NK-92 treated with Interleukin-12 subunit alpha and Interleukin-12 subunit beta, amount 100 ng/mL, for 24 hours (cell line): Measurements from ENCODE around the gene SLC16A5.
"Not testable (repeated sequence)": the region's sequence is repeated elsewhere in the genome, so short reads cannot be mapped to it uniquely, and the experiment has no call there.

Experiments
- DNase-seq: peaks from one replicate; lab custom pipeline; 2025; lab: John Stamatoyannopoulos, UW

Gene SLC16A5

DNA sequence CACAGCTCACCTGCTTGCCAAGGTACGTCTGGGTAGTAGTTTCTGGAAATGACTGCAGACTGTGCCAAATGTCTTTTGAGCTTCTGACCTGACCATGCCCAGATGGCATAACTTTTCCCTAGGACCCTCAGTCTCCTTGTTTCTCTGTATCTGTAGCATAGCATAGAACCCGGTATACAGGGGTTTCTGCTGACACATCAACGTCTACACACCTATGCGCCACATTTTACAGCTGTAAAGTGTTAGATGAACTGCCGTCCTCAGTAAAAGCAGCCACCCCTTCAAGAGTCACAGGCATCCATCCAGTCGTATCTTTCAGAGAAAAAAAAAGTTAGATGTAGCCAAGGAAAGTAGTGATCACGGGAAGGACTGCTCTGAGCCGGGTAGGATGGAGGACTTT, 23.3 kb upstream of the SLC16A5 start:
- DNase-seq: no peak

DNA sequence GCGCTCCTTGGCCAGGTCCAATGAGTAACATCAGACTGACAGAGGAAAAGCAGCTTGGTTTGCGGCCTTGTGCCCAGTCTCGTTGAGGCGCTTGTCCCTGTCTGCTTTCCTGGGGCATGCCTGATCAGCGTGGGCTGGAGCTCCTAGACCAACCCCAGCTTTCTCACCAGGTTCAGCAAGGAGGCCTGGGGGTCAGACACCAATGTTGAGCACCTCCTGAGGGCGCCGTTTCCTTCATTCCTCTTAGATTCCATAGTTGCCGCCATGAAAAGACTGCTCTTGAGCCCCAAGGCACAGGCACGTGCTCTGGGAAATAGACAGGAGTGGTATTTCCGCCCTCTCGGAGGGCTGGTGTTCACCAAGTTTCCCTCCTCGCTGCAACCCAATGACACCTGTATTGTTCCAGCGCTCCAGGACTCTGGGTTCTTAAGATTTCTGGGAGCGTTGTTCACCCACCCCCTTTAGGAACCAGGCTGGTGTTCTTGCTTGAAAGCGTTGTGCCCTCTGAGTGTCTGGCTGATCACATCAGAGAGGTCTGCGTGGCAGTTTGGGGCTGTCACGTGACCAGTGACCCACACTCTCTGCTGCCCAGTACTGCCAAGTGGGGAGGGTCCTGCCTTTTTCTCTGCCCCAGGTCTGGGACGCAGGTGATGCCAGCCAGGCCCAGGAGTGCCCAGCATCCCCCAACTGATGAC, 22.7 kb upstream of the SLC16A5 start:
- DNase-seq: no peak

DNA sequence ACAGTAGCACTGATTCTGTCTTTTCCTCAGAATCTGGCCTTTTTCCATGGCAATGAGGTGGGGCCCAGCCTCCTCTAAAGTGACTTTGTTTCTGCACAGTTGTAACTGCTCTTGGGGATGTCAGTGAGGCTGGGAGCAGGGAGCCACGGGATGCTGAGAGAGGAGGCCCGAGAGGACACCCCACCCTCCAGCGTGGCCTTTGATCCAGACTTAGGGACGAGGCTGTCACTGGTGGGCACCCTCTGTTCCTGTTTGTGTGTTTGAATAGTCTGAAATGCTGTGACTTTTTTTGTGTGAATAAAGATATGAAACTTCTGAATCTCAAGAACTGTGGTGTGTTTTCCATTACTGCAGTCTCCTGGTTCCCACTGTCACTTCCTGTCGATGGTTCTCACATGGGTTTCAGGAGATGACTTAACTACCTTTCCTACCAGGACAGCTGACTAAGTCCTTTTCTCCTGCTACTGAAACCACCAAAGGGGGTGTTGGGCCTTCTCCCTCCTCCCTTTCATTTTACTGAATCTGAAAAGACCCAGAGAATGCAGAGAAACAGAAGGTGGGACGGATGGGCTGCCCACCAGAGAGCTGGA, 22.1 kb upstream of the SLC16A5 start:
- DNase-seq: no peak

DNA sequence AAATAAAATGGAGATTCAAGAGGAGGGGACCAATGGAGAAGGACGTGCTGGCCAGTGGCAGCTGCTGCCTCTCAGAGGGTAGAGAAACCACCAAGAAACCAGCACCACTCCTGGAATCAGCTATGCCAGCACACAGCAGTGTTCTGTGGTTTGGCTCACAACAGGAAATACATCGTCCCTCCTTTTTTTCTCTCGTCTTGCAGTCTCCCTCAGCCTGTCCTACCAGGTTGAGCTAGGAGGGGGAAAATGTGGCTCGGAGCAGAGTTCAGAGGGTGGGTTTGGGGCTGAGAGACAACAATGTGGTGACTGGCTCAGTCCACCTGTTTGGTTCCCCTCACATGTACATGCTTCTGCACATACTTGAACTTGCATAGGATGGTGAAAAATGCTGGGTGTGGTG, 19.9 kb upstream of the SLC16A5 start:
- DNase-seq: no peak

DNA sequence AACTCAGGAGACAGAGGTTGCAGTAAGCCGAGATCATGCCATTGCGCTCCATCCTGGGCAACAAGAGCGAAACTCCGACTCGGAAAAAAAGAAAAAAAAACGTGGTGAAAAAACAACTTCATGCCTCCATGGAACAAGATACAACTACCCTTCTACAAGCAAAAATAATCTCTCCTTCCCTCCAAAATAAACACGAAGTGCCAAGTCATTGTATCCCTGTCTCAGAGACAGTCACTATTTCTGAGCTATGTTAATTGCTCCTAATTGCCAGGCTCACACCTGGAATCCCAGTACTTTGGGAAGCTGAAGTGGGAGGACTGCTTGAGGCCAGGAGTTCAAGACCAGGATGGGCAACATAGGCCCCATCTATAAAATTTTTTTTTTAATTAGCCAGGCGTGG, 19.0 kb upstream of the SLC16A5 start:
- DNase-seq: no peak

DNA sequence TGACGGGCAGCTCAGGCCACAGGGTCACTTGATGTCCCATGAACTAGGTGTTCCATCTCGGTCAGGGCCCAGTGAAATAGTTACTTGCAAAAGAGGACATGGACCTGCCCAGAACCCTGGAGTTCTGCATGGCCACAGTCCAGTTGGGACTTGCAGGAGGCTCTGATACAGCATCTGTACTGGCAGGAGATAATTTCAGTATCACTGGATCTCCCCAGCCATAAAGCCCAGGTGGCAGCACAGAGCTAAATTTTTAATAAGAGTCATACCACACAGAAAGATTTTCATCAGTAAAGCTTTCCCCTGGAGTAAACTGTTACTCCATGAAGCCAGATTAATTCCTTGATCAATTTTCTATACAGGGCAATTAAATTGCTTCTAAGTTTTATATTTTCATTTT, 18.0 kb upstream of the SLC16A5 start:
- DNase-seq: no peak

DNA sequence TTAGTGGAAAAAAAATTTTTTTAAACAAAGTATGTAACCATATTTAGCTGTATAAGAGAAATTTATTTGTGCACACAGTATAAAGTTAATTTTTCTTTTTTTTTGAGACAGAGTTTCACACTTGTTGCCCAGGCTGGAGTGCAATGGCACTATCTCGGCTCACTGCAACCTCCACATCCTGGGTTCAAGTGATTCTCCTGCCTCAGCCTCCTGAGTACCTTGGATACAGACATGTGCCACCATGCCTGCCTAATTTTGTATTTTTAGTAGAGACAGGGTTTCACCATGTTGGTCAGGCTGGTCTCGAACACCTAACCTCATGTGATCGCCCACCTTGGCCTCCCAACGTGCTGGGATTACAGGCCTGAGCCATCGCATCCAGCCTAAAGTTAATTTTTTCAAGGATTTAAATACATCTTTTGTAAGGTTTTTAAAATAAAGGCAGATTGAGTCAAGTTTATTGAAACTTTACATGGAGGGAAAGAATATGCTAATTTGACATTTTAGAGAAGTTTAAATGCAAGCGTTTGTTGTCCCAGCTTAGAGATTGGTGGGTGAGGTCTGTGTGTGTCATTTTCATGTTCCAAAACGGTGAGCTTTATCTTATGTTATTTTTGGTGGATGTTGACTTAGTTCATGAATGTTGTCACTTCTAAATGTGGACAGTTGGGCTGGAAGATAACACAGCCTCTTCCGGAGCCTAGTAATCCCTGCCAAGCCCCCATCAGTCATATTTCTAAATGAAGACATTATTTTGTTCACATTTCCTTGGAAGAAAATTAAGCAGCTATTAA, 16.1 kb upstream of the SLC16A5 start:
- not testable (repeated sequence) for DNase-seq

DNA sequence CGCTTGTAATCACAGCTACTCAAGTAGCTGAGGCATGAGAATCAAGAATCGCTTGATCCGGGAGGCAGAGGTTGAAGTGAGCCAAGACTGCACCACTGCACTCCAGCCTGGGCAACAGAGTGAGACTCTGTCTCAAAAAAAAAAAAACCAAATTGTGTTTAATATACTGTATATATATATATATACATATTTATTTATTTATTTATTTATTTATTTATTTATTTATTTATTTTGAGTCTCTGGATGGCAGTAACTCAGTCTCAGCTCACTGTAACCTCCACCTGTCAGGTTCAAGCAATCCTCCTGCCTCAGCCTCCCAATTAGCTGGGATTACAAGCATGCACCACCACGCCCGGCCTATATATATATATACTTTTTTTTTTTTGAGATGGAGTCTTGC, 14.8 kb upstream of the SLC16A5 start:
- not testable (repeated sequence) for DNase-seq

DNA sequence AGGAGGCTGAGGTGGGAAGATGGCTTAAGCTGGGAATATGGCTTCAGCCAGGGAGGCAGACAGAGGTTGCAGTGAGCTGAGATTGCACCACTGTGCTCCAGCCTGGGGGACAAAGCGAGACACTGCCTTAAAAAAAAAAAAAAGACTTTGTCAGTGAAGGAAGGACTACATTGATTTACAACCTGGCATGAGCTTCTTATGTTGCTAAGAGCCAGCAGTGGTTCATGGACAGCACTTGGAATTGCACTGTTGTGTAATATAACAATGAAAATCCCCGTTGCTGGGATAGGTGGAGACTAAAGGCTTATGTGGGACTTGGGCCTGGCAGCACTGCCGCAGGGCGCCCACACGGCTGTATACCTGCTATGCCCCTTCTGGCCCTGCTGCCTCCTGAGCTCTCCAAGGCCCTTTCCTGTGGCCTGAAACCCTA, 14.1 kb upstream of the SLC16A5 start:
- no peak for DNase-seq

DNA sequence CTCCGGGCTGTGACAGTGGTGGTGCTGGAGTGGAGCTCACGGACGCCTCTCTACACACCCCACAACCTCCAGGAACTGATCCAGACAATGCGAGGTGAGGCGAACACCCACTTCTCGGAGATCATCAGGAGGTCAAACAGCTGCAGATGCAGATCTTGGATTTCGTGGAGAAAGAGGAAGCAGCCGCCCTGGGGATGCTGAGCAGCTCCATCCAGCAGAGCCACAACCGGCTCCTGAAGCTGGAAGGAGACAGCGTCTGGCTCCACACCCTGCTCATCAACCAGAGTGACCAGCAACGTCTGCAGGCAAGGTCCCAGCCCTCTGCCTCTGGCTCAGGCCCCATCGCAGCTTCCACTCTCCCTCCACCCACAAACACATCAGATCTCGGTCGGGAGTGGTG, 13.2 kb upstream of the SLC16A5 start:
- DNase-seq: no peak

DNA sequence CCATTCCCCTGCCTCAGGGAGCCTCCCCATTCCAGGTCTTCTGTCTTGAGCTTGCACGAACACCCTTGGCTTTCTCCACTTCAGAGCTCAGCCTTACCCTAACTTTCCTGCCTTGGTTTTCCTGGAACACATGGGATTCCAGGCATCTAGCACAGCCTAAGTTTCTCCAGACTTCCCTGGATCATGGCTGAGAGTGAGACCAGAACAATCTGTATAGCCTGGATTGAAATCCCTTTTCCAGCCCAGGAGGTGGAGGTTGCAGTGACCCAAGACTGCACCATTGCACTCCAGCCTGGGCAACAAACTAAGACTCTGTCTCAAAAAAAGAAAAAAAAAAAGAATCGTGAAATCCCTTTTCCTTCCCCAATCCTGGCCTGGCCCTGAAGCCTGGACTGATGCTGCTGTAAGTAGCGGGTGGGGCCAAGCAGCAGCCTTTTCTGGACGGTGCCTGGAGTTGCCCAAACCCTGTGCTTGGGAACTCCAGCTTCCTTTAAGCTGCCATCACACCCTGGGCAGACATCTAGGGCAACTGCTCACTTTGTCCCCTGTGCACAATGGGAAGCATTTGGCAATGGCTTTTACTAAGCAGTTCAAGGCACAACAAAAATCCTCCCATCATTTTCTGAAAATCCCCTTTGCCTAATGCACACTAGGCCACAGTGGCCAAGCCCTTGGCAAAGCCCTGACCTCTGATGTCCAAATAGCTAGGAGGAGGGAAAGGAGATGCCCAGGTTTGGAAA, 12.0 kb upstream of the SLC16A5 start:
- DNase-seq: no peak

DNA sequence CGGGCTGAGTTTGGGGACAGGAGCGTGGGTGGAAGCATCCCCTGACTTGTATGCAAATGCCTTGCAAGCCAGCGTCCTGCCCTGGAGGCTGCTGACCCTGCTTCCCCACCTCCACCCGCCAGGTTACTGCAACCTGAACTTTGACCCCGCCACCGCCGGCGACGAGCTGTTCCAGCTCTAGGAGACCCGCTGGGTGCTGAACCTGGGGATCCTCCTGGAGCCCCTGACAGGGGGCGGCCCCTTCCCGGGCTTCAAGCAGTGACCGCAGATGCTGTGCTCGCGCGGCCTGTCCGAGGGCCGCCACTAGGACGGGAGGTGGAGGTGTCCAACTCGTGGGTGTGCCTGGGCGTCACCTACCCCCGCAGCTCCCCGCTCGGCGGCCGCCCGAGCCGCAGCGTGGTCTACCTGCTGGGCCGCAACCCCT, 10.7 kb upstream of the SLC16A5 start:
- no peak for DNase-seq

DNA sequence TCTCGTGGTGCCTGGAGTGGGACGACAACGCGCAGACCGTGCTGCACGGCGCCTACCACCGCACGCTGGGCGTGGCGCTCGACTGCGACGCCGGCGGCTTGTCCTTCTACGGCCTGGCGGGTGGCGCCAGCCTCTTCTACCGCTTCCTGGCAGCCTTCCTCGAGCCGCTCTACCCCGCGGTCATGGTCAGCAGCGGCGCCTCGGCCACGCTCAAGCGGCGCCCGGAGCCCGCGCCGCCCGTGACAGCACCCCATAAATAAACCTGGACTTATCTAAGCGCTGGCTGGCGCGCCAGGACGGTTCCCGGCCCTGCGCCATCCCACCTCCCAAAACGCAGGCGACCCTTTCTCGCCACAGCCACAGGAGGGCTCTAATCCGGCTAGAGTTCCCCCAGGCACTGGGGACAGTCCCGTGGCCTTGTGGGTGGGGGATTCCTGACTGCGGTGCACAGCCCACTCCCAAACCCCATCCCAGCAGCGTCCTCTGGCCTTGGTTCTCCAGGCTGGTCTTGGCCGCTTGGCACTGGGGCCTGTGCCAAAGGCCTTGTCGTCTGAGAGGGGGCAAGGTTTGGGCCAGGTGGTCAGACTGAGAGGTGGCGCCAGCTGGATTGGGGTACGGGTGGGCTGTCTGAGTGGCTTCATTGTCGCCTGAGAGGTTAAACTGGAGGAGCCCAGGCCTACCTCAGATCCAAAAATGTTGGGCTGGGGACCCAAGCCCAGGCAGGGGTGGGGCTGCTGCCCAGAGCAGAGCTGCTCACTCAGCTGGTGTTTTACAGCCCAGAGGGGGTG, 10.1 kb upstream of the SLC16A5 start:
- no peak for DNase-seq

DNA sequence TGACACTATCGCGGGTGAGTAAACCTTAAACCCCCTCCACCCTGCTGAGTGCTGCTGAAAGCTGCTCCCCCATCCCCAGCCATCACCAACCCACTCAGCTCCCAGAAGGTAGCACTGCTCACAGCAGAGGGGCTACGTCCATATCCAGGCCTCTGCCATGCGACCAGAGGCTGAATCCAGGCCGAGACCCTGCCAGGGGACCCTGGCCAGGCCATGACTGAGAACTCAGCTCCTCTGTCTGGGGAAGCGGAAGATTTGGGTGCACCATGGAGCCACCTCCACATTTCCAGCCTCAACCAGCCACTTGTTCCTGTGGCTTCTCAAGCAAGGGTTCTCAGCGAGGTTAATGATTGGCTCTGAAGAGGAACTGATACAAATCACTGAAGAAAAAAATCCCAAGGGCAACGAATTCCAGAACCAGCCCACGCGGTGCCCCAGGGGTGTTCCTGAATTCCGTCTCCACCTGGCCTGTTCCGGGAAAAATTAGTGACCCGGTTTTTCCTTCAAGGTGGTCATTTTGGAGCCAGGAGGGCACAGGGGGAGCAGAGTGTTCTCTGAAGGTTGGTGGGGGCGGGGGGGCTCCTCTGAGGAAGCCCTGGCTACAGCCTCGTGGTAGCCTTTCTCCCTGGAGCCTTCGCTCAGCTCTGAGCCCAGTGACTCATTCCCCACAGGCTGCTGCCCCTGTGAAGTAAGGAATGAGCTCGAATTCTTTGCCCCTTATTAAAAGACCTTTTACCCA, 9.3 kb upstream of the SLC16A5 start:
- no peak for DNase-seq

DNA sequence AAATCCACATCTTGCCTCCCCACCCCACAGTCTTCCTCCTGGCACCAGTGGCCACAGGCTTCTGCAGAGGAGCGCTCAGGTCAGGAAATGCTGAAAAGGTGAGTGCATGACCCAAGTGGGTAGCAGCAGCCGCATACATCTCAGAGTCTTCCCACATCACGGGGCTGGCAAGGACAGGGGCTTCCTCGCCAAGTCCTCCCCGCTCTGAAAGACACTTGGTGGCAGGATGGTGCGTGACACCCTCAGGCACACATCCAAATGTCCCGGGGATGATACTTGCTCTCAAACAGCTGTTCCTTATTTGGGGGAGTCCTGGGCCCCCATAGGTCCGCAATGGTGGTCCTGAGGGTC, 8.8 kb upstream of the SLC16A5 start:
- no peak for DNase-seq

DNA sequence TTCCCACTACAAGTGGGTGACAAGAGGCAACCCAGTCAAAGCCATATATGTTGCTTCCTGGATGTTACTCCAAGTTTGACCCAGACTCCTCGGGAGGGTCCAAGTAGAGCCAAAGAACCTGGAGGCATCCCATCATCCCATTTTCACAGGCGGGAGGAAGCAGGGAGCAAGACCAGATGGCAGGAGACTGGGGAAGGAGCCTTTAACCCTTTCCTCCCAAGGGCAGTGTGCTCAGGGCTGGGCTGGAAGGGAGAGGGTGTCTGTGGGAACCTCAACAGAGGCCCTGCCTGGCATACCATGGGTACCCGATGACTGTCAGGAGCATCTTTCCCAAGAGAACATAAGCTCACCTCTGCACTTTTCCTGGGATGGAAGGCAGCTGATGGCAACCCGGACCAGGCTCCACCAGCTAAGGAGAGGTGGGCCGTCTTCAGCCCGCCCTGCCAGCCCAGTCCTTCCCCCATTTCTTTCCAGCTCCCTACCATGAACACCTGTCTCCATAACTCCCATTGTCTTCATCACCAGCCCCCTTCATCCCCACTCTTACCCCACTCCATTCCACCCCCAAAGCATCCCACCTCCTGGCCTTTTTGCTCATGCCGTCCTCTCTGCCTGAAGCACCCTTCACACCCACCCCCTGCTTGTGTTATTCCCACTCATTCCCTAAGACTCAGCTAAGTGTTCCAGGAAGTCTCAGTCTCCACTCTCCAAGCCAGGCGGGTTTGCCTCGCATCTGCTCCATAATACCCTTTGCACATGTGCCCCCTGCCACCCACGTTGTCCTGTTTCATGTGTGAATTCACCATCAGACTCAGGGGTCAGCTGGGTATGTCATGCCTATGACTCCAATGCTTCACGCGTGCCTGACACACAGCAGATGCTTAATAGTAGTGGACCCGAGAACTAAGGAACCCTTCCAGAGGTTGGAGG, 5.9 kb upstream of the SLC16A5 start:
- no peak for DNase-seq

DNA sequence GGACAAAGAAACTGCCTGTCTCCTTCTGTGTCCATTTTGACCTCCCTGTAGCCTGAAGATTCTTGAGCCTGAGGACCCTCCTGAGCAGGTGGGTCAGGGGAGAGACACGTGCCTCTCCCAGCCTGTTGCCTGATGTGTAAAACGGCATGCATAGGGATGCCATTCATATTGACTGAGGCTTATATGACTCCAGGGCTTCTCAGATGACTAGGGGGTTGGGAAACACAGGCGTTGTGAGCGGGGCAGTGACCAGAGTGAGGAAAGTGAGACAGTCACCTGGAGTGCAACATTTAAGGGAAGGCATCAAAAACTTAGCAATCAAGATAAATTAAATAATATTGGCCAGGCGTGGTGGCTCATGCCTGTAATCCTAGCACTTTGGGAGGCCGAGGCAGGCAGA, 5.1 kb upstream of the SLC16A5 start:
- no peak for DNase-seq

DNA sequence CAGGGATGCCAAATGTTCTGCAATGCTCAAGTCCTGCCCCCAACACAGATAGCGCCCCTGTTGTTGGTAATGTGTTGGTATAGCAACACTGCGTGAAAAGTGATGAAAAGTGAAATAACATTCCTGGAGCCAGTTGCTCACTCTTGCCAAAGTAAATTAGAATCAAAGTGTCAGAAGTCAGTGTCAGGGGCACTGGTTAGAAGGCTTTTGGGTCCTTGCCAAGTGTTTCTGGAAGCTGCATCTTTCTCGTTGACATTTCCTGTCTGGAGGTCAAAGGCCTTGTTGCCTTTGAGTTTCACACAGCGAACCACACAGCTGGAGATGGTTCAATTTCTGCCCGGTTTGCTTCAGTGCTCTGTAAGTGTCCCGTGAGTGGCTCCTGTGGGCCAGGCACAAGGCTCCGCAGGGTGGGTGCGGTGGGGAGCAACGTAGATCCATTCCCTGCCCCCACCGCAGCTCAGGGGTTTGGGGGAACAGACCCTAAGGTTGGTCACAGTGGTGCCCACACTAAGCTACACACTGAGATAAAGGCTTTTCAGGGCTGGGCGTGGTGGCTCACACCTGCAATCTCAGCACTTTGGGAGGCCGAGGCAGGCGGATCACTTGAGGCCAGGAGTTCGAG, 3.6 kb upstream of the SLC16A5 start:
- DNase-seq: no peak

DNA sequence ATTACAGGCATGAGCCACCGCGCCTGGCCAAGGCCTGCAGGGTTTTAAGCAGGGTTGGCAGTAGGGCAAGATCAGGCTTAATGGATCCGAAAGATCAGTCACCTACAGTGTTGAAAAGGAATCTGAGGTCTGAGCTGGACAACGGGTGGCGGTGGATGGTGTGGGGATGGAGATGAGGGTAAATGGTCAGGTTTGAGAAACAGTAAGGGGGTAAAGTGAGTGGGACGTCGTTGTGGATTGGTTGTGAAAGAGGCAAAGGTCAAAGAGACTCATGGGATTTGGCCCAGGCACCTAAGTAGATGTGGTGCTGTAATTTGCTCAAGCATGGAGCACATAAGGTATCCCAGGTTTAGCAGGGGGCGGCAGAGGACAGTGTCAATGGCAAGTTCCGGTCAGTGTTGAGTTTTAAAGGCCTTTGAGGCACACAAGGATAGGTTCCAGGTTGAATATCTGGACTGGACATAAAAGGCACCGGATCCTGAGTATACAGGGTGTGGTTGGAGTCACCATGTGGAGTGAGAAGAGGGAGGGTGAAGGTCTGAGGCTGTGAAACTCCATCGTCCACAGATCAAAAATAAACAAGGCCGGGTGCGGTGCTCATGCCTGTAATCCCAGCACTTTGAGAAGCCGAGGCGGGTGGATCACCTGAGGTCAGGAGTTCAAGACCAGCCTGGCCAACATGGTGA, 1.1 kb upstream of the SLC16A5 start:
- no peak for DNase-seq
